Keratinocyte (primary cell): ENCODE measurements around the gene CA12. TPM values are rescaled to one million over a fixed set of nuclear protein-coding genes. Genes with fewer than 3 reads are reported as not detected.

Source experiments
- DNase-seq: peaks from one replicate; pipeline ENCODE4 v3.0.0-alpha.2; 2011; ENCODE audit warnings: low read depth, missing footprints, low spot score
- FAIRE-seq: peaks from 2 replicates; lab custom pipeline; 2011; peaks lifted over from hg19 to GRCh38; lab: Jason Lieb, UNC
- H2AFZ ChIP-seq: 2 replicates; pipeline ENCODE4 v1.6.0; 2012; ENCODE audit warnings: low read length, control low read depth, inconsistent platforms; ENCODE audit not compliant: control insufficient read depth
- H3K27ac ChIP-seq: 2 replicates; pipeline ENCODE4 v1.5.1; 2011; ENCODE audit warnings: low read length; ENCODE audit not compliant: control insufficient read depth, insufficient read depth
- H3K27me3 ChIP-seq: 3 replicates; pipeline ENCODE4 v1.6.0; 2011; ENCODE audit warnings: low read length; ENCODE audit not compliant: control insufficient read depth, insufficient read depth; ENCODE audit errors: extremely low read depth
- H3K36me3 ChIP-seq, 2 experiments: 2 replicates in 1 of 2; 3 replicates in 1 of 2; pipeline ENCODE4 v1.5.1; 2011; ENCODE audit warnings: low read length in 2 of 2, mild to moderate bottlenecking in 1 of 2; ENCODE audit not compliant: control insufficient read depth in 2 of 2, insufficient read depth in 2 of 2; ENCODE audit errors: extremely low read depth in 1 of 2
- H3K4me1 ChIP-seq: 3 replicates; pipeline ENCODE4 v1.5.1; 2011; ENCODE audit warnings: low read length; ENCODE audit not compliant: control insufficient read depth, insufficient read depth; ENCODE audit errors: extremely low read depth
- H3K4me2 ChIP-seq: 3 replicates; pipeline ENCODE4 v1.6.0; 2011; ENCODE audit warnings: low read depth, low read length; ENCODE audit not compliant: control insufficient read depth, insufficient read depth; ENCODE audit errors: extremely low read depth
- H3K4me3 ChIP-seq, 3 experiments: fragments of 200-600 bp in 1 of 3; sonication (generic) in 1 of 3; 2 replicates in 2 of 3; 3 replicates in 1 of 3; pipeline ENCODE4 v1.5.1; 2011 to 2016; ENCODE audit warnings: low read length in 3 of 3, mild to moderate bottlenecking in 3 of 3, control low read depth in 2 of 3, inconsistent platforms in 1 of 3, low read depth in 1 of 3, mixed read lengths in 1 of 3, mixed run types in 1 of 3, moderate library complexity in 1 of 3; ENCODE audit not compliant: control insufficient read depth in 2 of 3, insufficient read depth in 2 of 3; ENCODE audit errors: extremely low read depth in 1 of 3
- H3K79me2 ChIP-seq: 2 replicates; pipeline ENCODE4 v1.6.0; 2012; ENCODE audit warnings: low read length; ENCODE audit not compliant: control insufficient read depth, insufficient read depth
- H3K9ac ChIP-seq: 3 replicates; pipeline ENCODE4 v1.6.0; 2011; ENCODE audit warnings: low read length; ENCODE audit not compliant: control insufficient read depth, insufficient read depth; ENCODE audit errors: extremely low read depth
- H3K9me1 ChIP-seq: 3 replicates; pipeline ENCODE4 v1.6.0; 2011; ENCODE audit warnings: low read length; ENCODE audit not compliant: control insufficient read depth, insufficient read depth; ENCODE audit errors: extremely low read depth
- H3K9me3 ChIP-seq: 2 replicates; pipeline ENCODE4 v1.5.1; 2012; ENCODE audit warnings: low read depth, low read length; ENCODE audit not compliant: control insufficient read depth
- H4K20me1 ChIP-seq: 3 replicates; pipeline ENCODE4 v1.6.0; 2011; ENCODE audit warnings: low read length; ENCODE audit not compliant: control insufficient read depth, insufficient read depth; ENCODE audit errors: extremely low read depth
- CTCF ChIP-seq, 3 experiments: IDR thresholded peaks in 1 of 3; conservative IDR thresholded peaks in 1 of 3; optimal IDR thresholded peaks in 1 of 3; 2 replicates in 2 of 3; 3 replicates in 1 of 3; pipeline versions ENCODE3 to v1.5.1; 2011; ENCODE audit warnings: low read length in 3 of 3, mild to moderate bottlenecking in 3 of 3, moderate library complexity in 2 of 3, control low read depth in 1 of 3, inconsistent platforms in 1 of 3; ENCODE audit not compliant: insufficient read depth in 2 of 3; ENCODE audit errors: extremely low read depth in 1 of 3
- EZH2 ChIP-seq: IDR thresholded peaks from one replicate; pipeline ENCODE4 v1.6.1; 2012; ENCODE audit warnings: inconsistent platforms, mild to moderate bottlenecking, low read length, moderate library complexity
- dilution Hi-C: fragments of 300-500 bp; cut with MboI; formaldehyde crosslinking; loops from one replicate; pipeline ENCODE4 v1.7.0; 2020; ENCODE audit warnings: low sequenced_read_pairs; ENCODE audit not compliant: extremely low pct_ligation_motif_present
- polyA plus RNA-seq, 5 experiments: library from polyadenylated mRNA; depleted of rRNA in 3 of 5; stranded (reverse) in 3 of 5; stranded (forward) in 1 of 5; unstranded in 1 of 5; fragments of >200 nt; gene quantifications; 1 replicate in 1 of 5; 2 replicates in 3 of 5; 3 replicates in 1 of 5; pipeline versions ENCODE4 v1.2.1 to v1.2.3, GENCODE V29; 2011 to 2012; ENCODE audit warnings: missing spikeins in 2 of 5, low read depth in 1 of 5, low replicate concordance in 1 of 5

The CA12 gene
- polyA plus RNA-seq, 1 donor (not counting 4 experiments of a cell fraction or from before 2014, with no cell fraction given), result 158 TPM

GRCh38 chr15:63306492-63307073, 75.1 kb downstream of the CA12 start:
- dilution Hi-C loops, result no loop called here
- Histone ChIP-seq H3K27ac (no peak overlapping the region), H3K9me3 (no peaks in the 10 kb centered on the region), H3K36me3 (no peaks in the 10 kb centered on the region), H3K79me2 (no peaks in the 10 kb centered on the region), H4K20me1 (no peaks in the 10 kb centered on the region), H3K27me3 (no peaks in the 10 kb centered on the region), H3K9ac (no peak overlapping the region), H2AFZ (no peak overlapping the region), H3K9me1 (no peaks in the 10 kb centered on the region), H3K4me3 (no peak overlapping the region), H3K4me2 (no peak overlapping the region), H3K4me1 (peaks cover 4% of the 10 kb centered on the region)
- no peak for DNase-seq
- FAIRE-seq, result no peak
- no peak for TF ChIP-seq EZH2
- TF ChIP-seq CTCF (optimal IDR thresholded peaks at IDR 0.05 in 1 of 3, IDR thresholded peaks at IDR 0.05 in 1 of 3, conservative IDR thresholded peaks at IDR 0.05 in 1 of 3; ENCODE audit: extremely low read depth in 1 of 3, insufficient read depth in 2 of 3, low read length in 3 of 3), result no peak

- Histone ChIP-seq H3K9me3 (no peaks in the 10 kb centered on the region), H3K9ac (no peak overlapping the region), H3K79me2 (no peaks in the 10 kb centered on the region), H3K27me3 (no peaks in the 10 kb centered on the region), H3K27ac (no peak overlapping the region), H3K36me3 (no peaks in the 10 kb centered on the region), H3K4me1 (peaks cover 4% of the 10 kb centered on the region), H3K9me1 (no peaks in the 10 kb centered on the region), H3K4me3 (no peak overlapping the region), H4K20me1 (no peaks in the 10 kb centered on the region), H3K4me2 (no peak overlapping the region), H2AFZ (no peak overlapping the region)
- dilution Hi-C loops, result no loop called here
- no peak for TF ChIP-seq CTCF (optimal IDR thresholded peaks at IDR 0.05 in 1 of 3, IDR thresholded peaks at IDR 0.05 in 1 of 3, conservative IDR thresholded peaks at IDR 0.05 in 1 of 3; ENCODE audit: extremely low read depth in 1 of 3, insufficient read depth in 2 of 3, low read length in 3 of 3)
- TF ChIP-seq EZH2, result no peak
- no peak for DNase-seq
- FAIRE-seq, result no peak
Observed at GRCh38 chr15:63305260-63305659, 76.4 kb downstream of the CA12 start.
